Stimulated activated naive CD4-positive, alpha-beta T cell (primary cell): ENCODE data around the gene CRB2.

Source experiments
- DNase-seq, 6 experiments: peaks; one replicate each; lab custom pipeline; 2025; lab: John Stamatoyannopoulos, UW

The CRB2 gene

DNA sequence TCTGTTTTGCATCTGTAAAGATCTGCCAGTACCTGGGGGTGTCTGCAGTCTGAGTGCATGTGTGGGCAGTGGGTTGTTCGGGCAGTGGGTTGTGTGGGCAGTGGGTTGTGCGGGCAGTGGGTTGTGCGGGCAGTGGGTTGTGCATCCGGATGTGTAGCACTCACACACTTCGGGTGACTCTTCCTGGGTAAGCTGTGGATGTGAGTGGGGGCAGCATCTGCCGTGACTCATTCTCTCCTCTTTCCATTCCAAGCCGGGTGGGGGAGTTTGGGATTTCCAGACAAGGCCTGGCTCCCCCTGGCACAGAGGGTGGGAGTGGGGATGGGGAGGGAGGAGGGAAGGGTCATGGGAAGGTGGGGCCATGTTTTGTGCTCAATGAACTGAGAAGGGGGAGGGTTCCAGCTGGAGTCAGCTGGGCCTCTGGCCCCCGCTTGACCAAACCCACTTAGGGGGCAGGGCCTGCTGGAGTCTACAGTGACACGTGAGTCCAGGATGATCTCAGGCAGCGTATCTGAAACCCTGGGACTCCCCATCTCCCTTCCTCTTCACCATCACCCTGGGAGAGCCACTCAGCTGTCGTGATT lies 8.3 kb downstream of the CRB2 start:
- DNase-seq: no peak

DNA sequence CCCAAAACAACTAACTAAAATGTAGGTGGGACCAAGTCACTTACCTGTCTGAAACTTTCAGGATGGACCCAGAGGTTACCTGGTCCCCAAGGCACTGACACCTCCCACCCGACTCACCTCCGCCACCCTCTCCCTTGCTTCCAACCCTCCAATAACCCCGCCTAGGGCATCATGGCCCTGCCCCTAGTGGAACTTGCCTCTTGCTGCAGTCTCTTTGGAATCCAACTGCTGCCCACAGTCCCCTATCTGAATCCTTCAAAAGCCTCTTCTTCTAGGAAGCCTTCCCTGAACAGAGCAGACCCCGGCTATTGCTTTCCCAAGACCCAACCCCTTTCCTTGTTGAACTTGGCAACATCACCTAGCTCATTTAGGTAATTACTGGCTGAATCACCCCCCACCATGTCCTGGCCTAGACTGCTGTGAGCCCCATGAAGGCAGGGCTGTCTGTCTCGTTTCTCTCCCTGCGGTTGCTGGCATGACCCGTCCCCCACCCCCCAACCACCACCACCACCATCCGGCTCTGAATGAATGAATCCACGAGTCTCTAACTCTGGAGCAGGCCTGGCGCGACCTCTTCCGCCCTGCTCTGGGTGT lies 9.4 kb downstream of the CRB2 start:
- DNase-seq: no peak

DNA sequence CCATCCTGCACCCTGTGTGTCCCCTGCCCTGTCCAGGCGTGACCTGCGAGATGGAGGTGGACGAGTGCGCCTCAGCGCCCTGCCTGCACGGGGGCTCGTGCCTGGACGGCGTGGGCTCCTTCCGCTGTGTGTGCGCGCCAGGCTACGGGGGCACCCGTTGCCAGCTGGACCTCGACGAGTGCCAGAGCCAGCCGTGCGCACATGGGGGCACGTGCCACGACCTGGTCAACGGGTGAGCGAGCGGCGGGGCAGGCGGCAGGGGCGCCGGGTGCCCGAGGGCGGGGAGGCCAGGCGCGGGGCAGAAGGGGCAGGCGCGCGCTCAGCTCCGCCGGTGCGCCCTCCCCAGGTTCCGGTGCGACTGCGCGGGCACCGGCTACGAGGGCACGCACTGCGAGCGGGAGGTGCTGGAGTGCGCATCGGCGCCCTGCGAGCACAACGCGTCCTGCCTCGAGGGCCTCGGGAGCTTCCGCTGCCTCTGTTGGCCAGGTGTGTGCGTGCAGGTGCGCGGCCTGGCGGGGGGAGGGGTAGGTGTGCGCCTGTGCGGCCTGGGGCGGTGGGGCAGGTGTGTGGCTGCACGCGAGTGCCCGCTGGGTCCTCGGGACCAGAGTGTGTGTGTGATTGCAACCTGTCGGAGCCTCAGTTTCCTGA lies 10.0 kb downstream of the CRB2 start:
- DNase-seq: no peak

DNA sequence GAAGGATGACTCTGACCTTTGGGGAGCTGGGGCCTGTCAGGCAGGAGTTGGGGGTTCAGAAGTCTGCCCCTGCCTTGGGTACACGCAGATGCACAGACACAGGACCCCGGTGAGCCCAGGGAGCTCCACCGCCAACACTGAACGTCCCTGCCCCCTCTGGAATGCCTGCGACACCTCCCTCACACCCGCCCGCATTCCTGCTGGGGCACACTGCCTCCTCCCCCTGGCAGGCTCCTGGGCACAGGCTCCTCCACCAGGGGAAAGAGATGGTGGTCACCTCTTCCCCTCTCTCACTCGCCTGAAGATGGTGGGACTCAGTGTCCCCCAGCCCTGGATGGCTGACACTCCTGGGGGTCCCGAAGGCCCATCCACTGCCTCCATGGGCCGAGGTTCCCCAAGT lies 12.0 kb downstream of the CRB2 start:
- no peak for DNase-seq

DNA sequence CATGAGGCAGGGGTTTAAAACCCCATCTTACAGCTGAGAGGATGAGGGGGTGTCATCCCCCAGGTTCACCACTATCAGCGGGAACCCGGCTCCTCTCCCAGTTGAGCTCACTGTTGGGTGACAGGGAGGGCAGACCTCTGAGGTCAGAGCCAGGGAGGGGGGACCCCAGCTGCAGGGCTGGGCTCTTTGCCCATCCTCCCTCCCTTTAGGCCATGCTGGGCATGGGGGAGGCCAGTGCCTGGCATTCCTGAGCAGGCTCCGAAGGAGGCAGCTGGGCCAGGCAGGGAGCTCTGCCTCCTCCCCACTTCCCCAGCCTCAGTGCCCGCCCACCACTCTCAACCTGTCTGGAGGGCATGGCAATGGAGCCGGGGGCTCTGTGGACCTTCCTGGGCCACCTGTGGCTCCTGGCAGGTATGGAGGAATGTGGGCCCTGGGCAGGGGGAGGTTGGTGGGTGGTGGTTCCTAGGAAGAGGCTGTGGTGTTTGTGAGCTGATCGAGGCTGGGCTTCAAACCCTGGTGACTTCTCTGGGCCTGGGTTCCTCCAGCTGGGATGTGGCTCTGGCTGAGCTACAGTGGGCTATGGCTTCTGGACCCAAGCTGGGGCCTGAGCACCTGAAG lies 12.6 kb downstream of the CRB2 start:
- no peak for DNase-seq

DNA sequence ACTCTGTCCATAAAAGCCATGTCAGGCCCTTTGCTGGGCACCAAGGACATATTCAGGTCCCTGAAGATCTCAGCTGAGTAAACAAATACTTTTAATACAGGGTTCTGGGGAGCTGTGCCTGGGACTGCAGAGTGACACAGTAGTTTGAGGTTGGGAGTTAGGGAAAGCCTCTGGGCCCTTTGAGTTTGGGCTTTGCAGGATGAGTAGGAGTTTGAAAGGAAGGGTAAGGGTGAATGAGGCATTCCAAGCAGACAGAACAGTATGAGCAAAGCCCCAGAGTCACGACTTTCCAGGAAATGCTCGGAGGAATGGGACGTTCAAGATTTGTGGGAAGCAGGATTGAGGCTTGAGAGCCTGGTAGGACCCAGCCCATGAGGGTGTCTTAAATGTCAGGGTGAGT lies 13.3 kb downstream of the CRB2 start:
- no peak for DNase-seq

DNA sequence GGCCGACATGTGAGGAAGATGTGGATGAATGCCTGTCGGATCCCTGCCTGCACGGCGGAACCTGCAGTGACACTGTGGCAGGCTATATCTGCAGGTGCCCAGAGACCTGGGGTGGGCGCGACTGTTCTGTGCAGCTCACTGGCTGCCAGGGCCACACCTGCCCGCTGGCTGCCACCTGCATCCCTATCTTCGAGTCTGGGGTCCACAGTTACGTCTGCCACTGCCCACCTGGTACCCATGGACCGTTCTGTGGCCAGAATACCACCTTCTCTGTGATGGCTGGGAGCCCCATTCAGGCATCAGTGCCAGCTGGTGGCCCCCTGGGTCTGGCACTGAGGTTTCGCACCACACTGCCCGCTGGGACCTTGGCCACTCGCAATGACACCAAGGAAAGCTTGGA lies 14.1 kb downstream of the CRB2 start:
- no peak for DNase-seq

DNA sequence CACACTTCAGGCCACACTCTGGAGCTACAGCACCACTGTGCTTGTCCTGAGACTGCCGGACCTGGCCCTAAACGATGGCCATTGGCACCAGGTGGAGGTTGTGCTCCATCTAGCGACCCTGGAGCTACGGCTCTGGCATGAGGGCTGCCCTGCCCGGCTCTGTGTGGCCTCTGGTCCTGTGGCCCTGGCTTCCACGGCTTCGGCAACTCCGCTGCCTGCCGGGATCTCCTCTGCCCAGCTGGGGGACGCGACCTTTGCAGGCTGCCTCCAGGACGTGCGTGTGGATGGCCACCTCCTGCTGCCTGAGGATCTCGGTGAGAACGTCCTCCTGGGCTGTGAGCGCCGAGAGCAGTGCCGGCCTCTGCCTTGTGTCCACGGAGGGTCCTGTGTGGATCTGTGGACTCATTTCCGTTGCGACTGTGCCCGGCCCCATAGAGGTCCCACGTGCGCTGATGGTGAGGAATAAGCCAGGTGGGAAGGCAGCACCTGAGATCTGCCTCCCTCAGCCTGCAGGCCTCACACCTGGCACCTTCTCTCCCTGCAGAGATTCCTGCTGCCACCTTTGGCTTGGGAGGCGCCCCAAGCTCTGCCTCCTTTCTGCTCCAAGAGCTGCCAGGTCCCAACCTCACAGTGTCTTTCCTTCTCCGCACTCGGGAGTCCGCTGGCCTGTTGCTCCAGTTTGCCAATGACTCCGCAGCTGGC lies 14.7 kb downstream of the CRB2 start:
- no peak for DNase-seq

DNA sequence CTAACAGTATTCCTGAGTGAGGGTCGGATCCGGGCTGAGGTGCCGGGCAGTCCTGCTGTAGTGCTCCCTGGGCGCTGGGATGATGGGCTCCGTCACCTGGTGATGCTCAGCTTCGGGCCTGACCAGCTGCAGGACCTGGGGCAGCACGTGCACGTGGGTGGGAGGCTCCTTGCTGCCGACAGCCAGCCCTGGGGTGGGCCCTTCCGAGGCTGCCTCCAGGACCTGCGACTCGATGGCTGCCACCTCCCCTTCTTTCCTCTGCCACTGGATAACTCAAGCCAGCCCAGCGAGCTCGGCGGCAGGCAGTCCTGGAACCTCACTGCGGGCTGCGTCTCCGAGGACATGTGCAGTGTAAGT lies 15.2 kb downstream of the CRB2 start:
- DNase-seq: no peak

DNA sequence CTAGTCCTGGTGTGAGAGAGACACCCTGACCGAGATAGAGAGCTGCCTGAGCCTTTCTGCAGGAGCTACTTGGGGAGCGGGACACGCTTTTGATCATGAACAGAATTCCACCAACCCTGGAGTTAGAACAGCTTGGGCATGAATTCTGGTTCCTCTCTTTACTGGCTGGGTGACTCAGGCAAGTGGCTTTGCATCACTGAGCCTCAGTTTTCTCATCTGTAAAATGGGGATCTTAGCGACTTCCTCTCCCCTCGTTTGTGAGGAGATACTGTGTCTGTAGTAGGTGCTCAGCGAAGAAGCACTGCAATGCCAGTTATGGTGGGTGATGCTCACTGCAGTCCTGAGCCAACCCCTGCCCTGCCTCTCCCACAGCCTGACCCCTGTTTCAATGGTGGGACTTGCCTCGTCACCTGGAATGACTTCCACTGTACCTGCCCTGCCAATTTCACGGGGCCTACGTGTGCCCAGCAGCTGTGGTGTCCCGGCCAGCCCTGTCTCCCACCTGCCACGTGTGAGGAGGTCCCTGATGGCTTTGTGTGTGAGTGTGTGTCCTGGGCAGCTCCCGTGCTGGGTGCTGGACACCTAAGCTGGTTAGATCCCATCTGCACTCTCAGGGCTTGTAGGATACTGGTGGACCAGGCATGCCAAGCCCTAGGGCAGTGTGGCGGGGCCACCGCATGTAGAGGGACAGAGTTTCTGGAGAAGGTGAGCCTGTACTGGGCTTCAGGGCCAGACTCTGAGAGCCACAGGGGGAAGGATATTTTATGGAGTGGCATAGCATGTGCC lies 16.0 kb downstream of the CRB2 start:
- no peak for DNase-seq

DNA sequence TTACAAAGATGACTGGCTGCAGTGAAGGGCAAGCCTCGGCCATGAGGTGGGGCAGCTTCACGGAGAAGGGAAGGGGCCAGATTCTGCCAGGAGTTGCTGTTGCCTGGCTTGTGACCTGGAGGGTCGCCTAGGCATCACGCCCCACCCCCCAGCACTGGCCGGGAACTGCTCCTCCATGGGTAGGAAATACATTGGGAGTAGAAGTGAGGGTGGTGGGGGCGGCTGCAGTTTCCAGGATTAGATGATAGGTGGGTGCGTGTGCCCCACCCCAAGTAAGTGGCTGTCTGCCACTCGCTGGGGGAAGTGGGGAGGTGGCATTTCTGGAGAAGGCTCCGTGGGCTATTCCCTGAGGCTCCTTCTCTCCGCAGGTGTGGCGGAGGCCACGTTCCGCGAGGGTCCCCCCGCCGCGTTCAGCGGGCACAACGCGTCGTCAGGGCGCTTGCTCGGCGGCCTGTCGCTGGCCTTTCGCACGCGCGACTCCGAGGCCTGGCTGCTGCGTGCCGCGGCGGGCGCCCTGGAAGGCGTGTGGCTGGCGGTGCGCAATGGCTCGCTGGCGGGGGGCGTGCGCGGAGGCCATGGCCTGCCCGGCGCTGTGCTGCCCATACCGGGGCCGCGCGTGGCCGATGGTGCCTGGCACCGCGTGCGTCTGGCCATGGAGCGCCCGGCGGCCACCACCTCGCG lies 16.9 kb downstream of the CRB2 start:
- no peak for DNase-seq

DNA sequence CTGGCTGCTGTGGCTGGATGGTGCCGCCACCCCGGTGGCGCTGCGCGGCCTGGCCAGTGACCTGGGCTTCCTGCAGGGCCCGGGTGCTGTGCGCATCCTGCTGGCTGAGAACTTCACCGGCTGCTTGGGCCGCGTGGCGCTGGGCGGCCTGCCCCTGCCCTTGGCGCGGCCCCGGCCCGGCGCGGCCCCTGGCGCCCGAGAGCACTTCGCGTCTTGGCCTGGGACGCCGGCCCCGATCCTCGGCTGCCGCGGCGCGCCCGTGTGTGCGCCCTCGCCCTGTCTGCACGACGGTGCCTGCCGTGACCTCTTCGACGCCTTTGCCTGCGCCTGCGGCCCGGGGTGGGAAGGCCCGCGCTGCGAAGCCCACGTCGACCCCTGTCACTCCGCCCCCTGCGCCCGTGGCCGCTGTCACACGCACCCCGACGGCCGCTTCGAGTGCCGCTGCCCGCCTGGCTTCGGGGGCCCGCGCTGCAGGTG lies 17.5 kb downstream of the CRB2 start:
- no peak for DNase-seq

DNA sequence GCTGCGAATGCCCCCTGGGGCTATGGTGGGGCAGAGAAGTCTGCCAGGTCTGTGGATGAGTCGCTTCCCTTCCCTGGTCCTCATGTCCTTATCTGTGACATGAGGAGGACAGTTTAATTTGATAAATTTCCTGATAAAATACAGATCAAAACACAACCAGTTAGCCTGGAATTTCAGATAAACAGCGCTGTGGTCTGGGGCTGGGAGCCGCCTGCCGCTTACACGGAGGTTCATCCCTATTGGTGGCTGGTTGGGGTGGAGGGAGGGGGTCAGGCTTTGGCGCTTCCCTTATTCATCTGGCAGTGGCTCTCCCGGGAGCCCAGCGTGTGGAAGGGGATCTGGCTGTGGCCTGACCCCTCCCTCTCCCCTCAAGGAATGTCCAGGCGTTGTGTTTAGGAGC lies 17.9 kb downstream of the CRB2 start:
- no peak for DNase-seq

DNA sequence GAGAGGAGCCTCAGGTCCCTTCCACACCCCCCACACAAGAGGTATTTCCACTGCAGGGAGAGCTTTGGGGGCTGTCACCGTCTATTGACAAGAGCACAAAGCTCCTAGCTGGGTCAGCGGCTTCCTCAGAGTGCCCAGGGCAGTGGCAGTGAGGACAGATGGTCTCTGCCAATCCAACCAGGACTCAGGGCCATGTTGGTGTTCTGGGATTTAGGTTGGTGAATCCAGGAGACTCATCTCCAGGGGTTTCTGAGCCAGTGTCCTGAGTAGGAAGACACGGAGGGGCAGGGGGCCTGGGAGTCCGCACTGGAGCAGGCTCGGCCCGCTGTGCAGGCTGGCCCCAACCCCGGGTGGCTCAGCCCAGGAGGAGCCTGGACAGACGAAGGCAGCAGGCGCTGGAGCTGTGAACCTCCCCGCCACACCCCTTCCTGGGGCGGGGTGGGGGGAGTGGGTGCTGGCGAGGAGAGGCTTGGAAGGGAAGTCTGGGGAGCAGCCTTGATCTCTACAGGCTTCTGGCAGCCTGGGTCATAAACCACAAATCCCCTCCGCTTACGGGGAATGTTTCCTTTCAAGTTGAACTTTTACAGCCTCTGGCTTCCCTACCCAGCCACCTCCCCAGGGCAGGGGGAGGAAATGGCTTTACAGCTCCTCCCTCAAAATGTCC lies 19.6 kb downstream of the CRB2 start:
- no peak for DNase-seq

DNA sequence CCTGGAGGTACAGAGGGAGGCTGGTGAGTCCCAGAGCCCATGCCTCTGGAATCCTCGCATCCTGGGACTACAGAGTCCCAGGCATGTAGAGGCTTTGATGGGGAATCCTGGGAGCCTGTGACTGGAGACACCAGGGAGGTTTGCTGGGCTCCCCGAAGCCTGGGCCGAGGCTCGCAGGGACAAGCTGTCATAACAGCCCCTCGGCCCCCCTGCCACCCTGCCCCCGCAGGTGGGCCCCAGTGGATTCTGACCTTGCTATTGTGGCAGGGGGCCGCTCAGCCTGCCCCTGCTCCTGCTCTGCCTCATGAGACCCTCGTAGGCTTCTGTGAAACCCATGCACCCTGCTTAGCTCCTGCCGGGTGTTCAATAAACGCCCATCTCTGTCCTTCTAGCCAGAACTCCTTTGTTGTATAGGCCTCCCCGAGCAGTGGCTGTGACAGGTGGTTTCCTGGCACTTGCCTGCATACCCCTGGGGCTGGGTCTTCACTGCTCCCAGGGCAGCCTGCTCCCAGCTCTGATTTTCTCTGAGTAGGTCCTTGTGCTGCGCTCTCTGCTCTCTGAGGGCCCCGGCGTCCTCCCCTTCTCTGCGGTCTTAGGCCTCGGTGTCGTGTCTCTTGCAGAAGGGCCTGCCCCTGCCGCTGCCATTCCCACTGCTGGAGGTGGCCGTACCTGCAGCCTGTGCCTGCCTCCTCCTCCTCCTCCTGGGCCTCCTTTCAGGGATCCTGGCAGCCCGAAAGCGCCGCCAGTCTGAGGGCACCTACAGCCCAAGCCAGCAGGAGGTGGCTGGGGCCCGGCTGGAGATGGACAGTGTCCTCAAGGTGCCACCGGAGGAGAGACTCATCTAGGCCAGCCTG lies 20.4 kb downstream of the CRB2 start:
- no peak for DNase-seq

DNA sequence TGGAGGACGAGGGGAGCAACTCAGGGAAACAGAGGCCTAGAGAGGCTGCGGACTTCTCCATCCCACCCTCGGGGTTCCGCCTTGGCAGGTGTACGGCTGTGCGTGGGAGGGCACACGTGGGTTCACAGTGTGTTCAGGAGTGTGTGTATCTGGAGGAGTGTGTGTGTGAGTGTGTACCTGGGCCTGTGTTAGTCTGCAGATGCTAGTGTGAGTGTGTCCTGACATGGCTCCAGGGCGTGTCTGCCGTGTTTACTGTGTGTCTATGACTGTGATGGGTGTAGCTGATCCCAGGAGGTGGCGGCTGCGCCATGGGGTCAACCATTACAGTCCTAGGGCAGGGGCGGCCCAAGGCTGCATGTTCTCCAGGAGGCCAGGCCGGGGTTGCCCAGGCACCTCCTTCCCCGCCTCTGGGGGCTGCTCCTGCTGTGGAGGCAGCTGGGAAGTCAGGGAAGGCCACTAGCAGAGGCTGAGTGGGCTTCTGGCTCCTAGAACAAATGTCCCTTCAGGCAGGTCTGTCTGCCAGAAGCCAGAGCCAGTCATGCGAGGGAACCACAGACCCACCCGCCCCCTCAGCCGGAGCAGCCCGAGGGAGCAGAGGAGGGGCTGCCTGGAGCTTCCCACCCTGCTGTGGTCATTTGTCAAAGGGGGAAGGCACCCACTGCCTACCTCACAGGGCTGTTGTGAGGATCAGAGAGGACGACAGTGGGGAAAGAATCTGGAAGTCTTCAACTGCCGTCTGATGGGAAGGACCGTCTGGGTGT lies 21.4 kb downstream of the CRB2 start:
- DNase-seq: no peak

DNA sequence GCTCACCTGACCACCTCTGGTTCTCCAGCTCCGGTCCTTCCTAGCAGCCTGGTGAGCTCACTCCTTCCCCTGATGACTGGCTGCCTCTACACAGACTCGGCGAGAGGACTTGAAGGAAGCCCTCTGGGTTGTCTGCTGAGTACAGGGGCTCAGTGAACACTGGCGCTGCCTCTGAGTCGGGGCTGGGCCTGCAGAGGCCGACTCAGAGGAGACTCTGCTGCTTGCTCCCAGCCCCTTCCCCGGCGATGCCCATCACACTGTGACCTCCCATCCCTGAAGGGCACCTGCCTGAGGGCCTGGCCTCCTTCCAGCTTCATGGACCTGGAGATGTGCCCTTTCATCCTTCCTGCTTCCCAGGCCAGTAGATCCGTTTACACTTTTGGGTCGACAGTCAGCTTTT lies 22.0 kb downstream of the CRB2 start:
- DNase-seq: no peak

DNA sequence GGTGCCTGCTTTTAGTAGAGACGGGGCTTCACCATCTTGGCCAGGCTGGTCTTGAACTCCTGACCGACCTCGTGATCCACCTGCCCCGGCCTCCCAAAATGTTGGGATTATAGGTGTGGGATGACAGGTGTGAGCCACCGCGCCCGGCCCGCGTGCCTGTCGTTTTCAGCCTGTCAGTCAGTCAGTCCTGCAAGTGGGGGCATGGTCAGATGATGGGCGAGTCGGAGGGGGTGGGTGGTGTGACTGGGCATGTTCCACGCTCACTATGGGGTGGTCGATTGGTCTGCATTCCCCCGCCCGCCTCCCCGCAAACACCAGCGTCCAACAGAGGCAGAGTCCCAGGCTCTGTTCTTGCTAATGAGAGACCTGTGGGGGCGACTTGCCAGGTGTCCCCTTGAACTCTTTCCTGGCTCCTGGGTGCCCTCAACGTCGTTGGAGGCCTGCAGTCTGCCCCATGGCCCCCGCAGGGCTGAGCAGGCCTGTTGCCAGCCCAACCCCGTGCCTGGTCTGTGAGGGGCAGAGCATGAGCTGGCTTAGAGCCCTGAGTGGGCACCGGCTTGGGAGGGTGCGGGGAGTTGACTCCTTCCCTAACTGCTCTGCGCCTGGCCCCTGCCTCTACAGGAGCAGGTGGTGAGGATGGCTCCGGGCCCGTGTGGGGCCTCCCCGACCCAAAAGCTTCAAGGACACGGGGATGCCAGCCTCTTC lies 23.1 kb downstream of the CRB2 start:
- no peak for DNase-seq
